K562 (cell line): Measurements from ENCODE around the gene PLXDC2. TPM values are rescaled to one million over a fixed set of nuclear protein-coding genes. Genes with fewer than 3 reads are reported as not detected.

Experiments
- ATAC-seq: fragments of 200-7000 bp; cut with Tn5 transposase; 3 replicates; pipeline ENCODE4 v1.9.1; 2020; ENCODE audit warnings: moderate library complexity
- BruUV-seq: library from RNA; stranded (reverse); fragments of 400-500 nt; replicated peaks from 2 replicates; lab custom pipeline; 2021; lab: Mats Ljungman, UMichigan
- CTCF ChIA-PET: fragments of 300-600 bp; formaldehyde crosslinking; extraction: SDS; loops from one replicate; lab custom pipeline; 2021; ENCODE audit warnings: low intra/inter-chr PET ratio; lab: Yijun Ruan, JAX
- POLR2A ChIA-PET: fragments of 300-600, 350-650 bp; sonication (Branson Sonifier 250); formaldehyde crosslinking; extraction: SDS; loops from one replicate; lab custom pipeline; 2021; ENCODE audit warnings: antibody characterized with exemption, inconsistent platforms; lab: Yijun Ruan, JAX
- DNase-seq, 4 experiments: peaks; one replicate each; pipeline versions ENCODE4 v3.0.0 to v3.0.0-alpha.2; 2011 to 2018; ENCODE audit warnings: low spot score in 3 of 4, mixed read lengths in 3 of 4; ENCODE audit errors: extremely low read depth in 1 of 4
- FAIRE-seq: peaks from 2 replicates; lab custom pipeline; 2011; peaks lifted over from hg19 to GRCh38; lab: Jason Lieb, UNC
- H2AFZ ChIP-seq: 2 replicates; pipeline ENCODE4 v1.6.0; 2011; ENCODE audit warnings: low read depth, low read length, control low read depth, inconsistent platforms
- H3K27ac ChIP-seq: fragments of 200-600 bp; 3 replicates; pipeline ENCODE4 v1.8.0; 2011; ENCODE audit warnings: low read depth, mild to moderate bottlenecking, control low read depth, inconsistent platforms, low read length, moderate library complexity, mixed read lengths; ENCODE audit errors: extremely low read depth
- H3K27me3 ChIP-seq, 2 experiments: fragments of 300-600 bp in 1 of 2; 2 replicates in 1 of 2; 3 replicates in 1 of 2; pipeline versions ENCODE4 v1.6.0 to v1.8.0; 2011; ENCODE audit warnings: inconsistent platforms in 2 of 2, low read length in 2 of 2, mild to moderate bottlenecking in 1 of 2, mixed read lengths in 1 of 2, moderate library complexity in 1 of 2; ENCODE audit not compliant: control insufficient read depth in 2 of 2, insufficient read depth in 2 of 2
- H3K36me3 ChIP-seq: fragments of 300-600 bp; 3 replicates; pipeline ENCODE4 v1.8.0; 2011; ENCODE audit warnings: mild to moderate bottlenecking, low read length, inconsistent platforms; ENCODE audit not compliant: control insufficient read depth, insufficient read depth
- H3K4me1 ChIP-seq, 2 experiments: fragments of 200-600 bp in 1 of 2; replicated peaks in 1 of 2; 2 replicates in 1 of 2; 3 replicates in 1 of 2; pipeline versions ENCODE4 v1.5.1 to v1.8.0; 2011; ENCODE audit warnings: inconsistent platforms in 2 of 2, low read length in 2 of 2, mild to moderate bottlenecking in 1 of 2, mixed read lengths in 1 of 2, moderate library complexity in 1 of 2; ENCODE audit not compliant: control insufficient read depth in 2 of 2, insufficient read depth in 2 of 2
- H3K4me2 ChIP-seq: 2 replicates; pipeline ENCODE4 v1.6.1; 2011; ENCODE audit warnings: low read length, control low read depth, inconsistent platforms, mixed read lengths; ENCODE audit not compliant: insufficient read depth
- H3K4me3 ChIP-seq: fragments of 200-600 bp; sonication (generic), shearing (Covaris generic); 2 replicates; pipeline ENCODE4 v1.5.1; 2016; ENCODE audit warnings: control low read depth, inconsistent platforms
- H3K79me2 ChIP-seq: fragments of 200-600 bp; 3 replicates; pipeline ENCODE4 v1.8.0; 2011; ENCODE audit warnings: low read length, inconsistent platforms; ENCODE audit not compliant: control insufficient read depth, insufficient read depth
- H3K9ac ChIP-seq, 2 experiments: 2 replicates each; pipeline versions ENCODE4 v1.6.0 to v1.6.1; 2011; ENCODE audit warnings: low read depth in 2 of 2, low read length in 2 of 2, control low read depth in 1 of 2, inconsistent platforms in 1 of 2, mild to moderate bottlenecking in 1 of 2, mixed read lengths in 1 of 2; ENCODE audit not compliant: insufficient read depth in 1 of 2
- H3K9me1 ChIP-seq: one replicate; pipeline ENCODE4 v1.6.0; 2011; ENCODE audit warnings: inconsistent platforms, mild to moderate bottlenecking, low read length, moderate library complexity; ENCODE audit not compliant: control insufficient read depth, insufficient read depth
- H3K9me3 ChIP-seq: replicated peaks from 2 replicates; pipeline ENCODE4 v1.5.1; 2011; ENCODE audit warnings: low read depth, low read length, inconsistent platforms; ENCODE audit not compliant: control insufficient read depth, insufficient read depth
- H4K20me1 ChIP-seq: replicated peaks from 2 replicates; pipeline ENCODE4 v1.6.1; 2011; ENCODE audit warnings: low read length, inconsistent platforms, mixed read lengths; ENCODE audit not compliant: control insufficient read depth, insufficient read depth
- CBX3 ChIP-seq, 2 experiments: IDR thresholded peaks; 1 replicate in 1 of 2; 2 replicates in 1 of 2; pipeline ENCODE4 v1.6.1; 2012; ENCODE audit warnings: inconsistent platforms in 2 of 2, low read length in 2 of 2, borderline replicate concordance in 1 of 2, control low read depth in 1 of 2
- DDX20 ChIP-seq: fragments of 450-650 bp; IDR thresholded peaks from 2 replicates; pipeline ENCODE4 v1.6.1; 2016; ENCODE audit warnings: missing genetic modification characterization, low read depth, mild to moderate bottlenecking, missing compliant biosample characterization, moderate library complexity
- HCFC1 ChIP-seq: IDR thresholded peaks from 2 replicates; pipeline ENCODE4 v1.6.1; 2012; ENCODE audit warnings: low read depth, low read length, improper control_type of control experiment
- HOMEZ ChIP-seq: fragments of 250-450 bp; sonication (Bioruptor Pico); IDR thresholded peaks from 2 replicates; pipeline ENCODE4 v1.4.0; 2020; ENCODE audit warnings: mild to moderate bottlenecking, moderate library complexity
- NCOA6 ChIP-seq: fragments of 450-650 bp; IDR thresholded peaks from 2 replicates; pipeline ENCODE4 v1.6.1; 2017; ENCODE audit warnings: mild to moderate bottlenecking
- POLR2B ChIP-seq: fragments of 450-650 bp; IDR thresholded peaks from 2 replicates; pipeline ENCODE4 v1.6.1; 2018; ENCODE audit warnings: low read depth; ENCODE audit not compliant: partially characterized antibody
- RHOXF2B ChIP-seq: fragments of 250-450 bp; sonication (Bioruptor Pico); conservative IDR thresholded peaks from 2 replicates; pipeline ENCODE4 v1.5.1; 2021
- SIN3B ChIP-seq: fragments of 450-650 bp; IDR thresholded peaks from 2 replicates; pipeline ENCODE4 v1.6.1; 2017; ENCODE audit warnings: low read depth, mild to moderate bottlenecking, moderate library complexity
- THAP7 ChIP-seq: fragments of 250-450 bp; sonication (Bioruptor Pico); IDR thresholded peaks from 2 replicates; pipeline ENCODE4 v1.5.0; 2021
- THRAP3 ChIP-seq: fragments of 450-650 bp; IDR thresholded peaks from 2 replicates; pipeline ENCODE4 v1.6.1; 2016; ENCODE audit warnings: mild to moderate bottlenecking, inconsistent platforms, borderline replicate concordance
- U2AF2 ChIP-seq: fragments of 200-400 bp; formaldehyde crosslinking; optimal IDR thresholded peaks from 2 replicates; pipeline ENCODE3; 2017; ENCODE audit warnings: low read depth, mild to moderate bottlenecking, low read length
- ZNF134 ChIP-seq: fragments of 250-450 bp; sonication (Bioruptor Pico); conservative IDR thresholded peaks from 2 replicates; pipeline ENCODE4 v1.4.0; 2020
- WGBS: fragments of 100-300 bp; shearing (Covaris generic); methylation state at CpG from one replicate; pipeline ENCODE4 v1.1.6; 2016; ENCODE audit warnings: low coverage, mixed read lengths; ENCODE audit not compliant: insufficient coverage; ENCODE audit errors: missing lambda C conversion rate; 5-methylcytosine and 5-hydroxymethylcytosine counted together
- in situ Hi-C: fragments of 300-500 bp; cut with MboI; formaldehyde crosslinking; loops from 4 replicates; pipeline ENCODE4 v1.15.0; 2018; ENCODE audit warnings: inconsistent platforms, mixed read lengths
- intact Hi-C: fragments of 100-400 bp; cut with micrococcal nuclease; formaldehyde crosslinking; loops from 2 replicates; pipeline ENCODE4 v1.14.2; 2022
- polyA plus RNA-seq, 8 experiments: library from polyadenylated mRNA; depleted of rRNA in 4 of 8; stranded (reverse) in 5 of 8; unstranded in 3 of 8; fragments of >200 nt; fragmentation: Nextera tagmentation in 2 of 8; fragmentation: Illumina TruSeq in 1 of 8; extraction: Ambion mirVana in 2 of 8; extraction: Trizol in 1 of 8; gene quantifications; 2 replicates each; pipeline versions ENCODE4 v1.2.1 to v1.2.3, GENCODE V29; 2011 to 2014; ENCODE audit warnings: inconsistent platforms in 1 of 8, missing spikeins in 1 of 8
- total RNA-seq, 7 experiments: library from RNA; depleted of rRNA in 6 of 7; stranded (reverse); fragments of >200 nt in 6 of 7; fragmentation: Illumina TruSeq in 2 of 7; extraction: Trizol in 2 of 7; gene quantifications; 2 replicates each; pipeline versions ENCODE4 v1.2.1 to v1.2.3, GENCODE V29; 2011 to 2021; ENCODE audit warnings: low replicate concordance in 1 of 7

Gene PLXDC2
- total and polyA plus RNA-seq, 9 of the 15 experiments (the other 6 are each of a cell fraction or from before 2014, with no cell fraction given): 0.01 to 0.33 (median 0.10) TPM; not detected in 3

- no peaks in the 10 kb centered on the region for H3K9me3 ChIP-seq
- no peaks in the 10 kb centered on the region for H3K27me3 ChIP-seq
- H3K36me3 ChIP-seq: no peaks in the 10 kb centered on the region
- H3K27ac ChIP-seq: no peak overlapping the region
- no peaks in the 10 kb centered on the region for H3K9me1 ChIP-seq
- no peak for ATAC-seq
- no peak overlapping the region for H3K4me2 ChIP-seq
- no peak overlapping the region for H3K4me3 ChIP-seq
- no peak for TF ChIP-seq POLR2B
- no peak for TF ChIP-seq NCOA6
- no peak for TF ChIP-seq HOMEZ (CRISPR knock-in tag)
- TF ChIP-seq ZNF134 (CRISPR knock-in tag): no peak
- no peak for TF ChIP-seq CBX3 (IDR thresholded peaks at IDR 0.05; ENCODE audit: borderline replicate concordance in 1 of 2, low read length in 2 of 2)
- no peak for TF ChIP-seq U2AF2
- no peak for TF ChIP-seq THAP7 (CRISPR knock-in tag)
- no peak for TF ChIP-seq THRAP3
- no peak for TF ChIP-seq SIN3B
- no peak for TF ChIP-seq RHOXF2B (CRISPR knock-in tag)
- no peak for TF ChIP-seq HCFC1
- no peak for TF ChIP-seq DDX20 (tag)
- TF ChIP-seq, all 486 proteins: peak for 0
- no peaks in the 10 kb centered on the region for H4K20me1 ChIP-seq
- intact Hi-C loops (no loop called here), in situ Hi-C loops (no loop called here)
- FAIRE-seq (no peak), DNase-seq (no peak)
- ChIA-PET POLR2A (no interaction called here), CTCF (no interaction called here)
- BruUV-seq: no TSS peak
- WGBS: 0% methylated on average over 2 of the region's 2 CpGs
- H3K9ac ChIP-seq: no peak overlapping the region
- no peaks in the 10 kb centered on the region for H3K4me1 ChIP-seq
- no peaks in the 10 kb centered on the region for H3K79me2 ChIP-seq
- H2AFZ ChIP-seq: no peak overlapping the region
These were observed 268.2 kb downstream of the PLXDC2 start for GRCh38 chr10:20084451-20084850.
